Dendritic cell treated with granulocyte-macrophage colony-stimulating factor and Interleukin-4, amounts not matched to agents 40 ng/mL and 50 ng/mL, for 4 days (primary cell): ENCODE data around the gene UBE2J2.

Source experiments
- H3K27ac Mint-ChIP-seq: one replicate; pipeline ENCODE4 v1.8.0; 2022; ENCODE audit warnings: mild to moderate bottlenecking, mixed read lengths
- H3K27me3 Mint-ChIP-seq: one replicate; pipeline ENCODE4 v1.8.0; 2022; ENCODE audit warnings: mild to moderate bottlenecking, mixed read lengths
- H3K36me3 Mint-ChIP-seq: one replicate; pipeline ENCODE4 v1.8.0; 2022; ENCODE audit warnings: low read depth, mixed read lengths
- H3K4me1 Mint-ChIP-seq: one replicate; pipeline ENCODE4 v1.8.0; 2022; ENCODE audit warnings: low read depth, mixed read lengths
- H3K4me3 Mint-ChIP-seq: one replicate; pipeline ENCODE4 v1.8.0; 2022; ENCODE audit warnings: mild to moderate bottlenecking, moderate library complexity, mixed read lengths
- H3K9me3 Mint-ChIP-seq: one replicate; pipeline ENCODE4 v1.8.0; 2022; ENCODE audit warnings: mixed read lengths
- intact Hi-C: fragments of 100-400 bp; cut with micrococcal nuclease; formaldehyde crosslinking; loops from one replicate; pipeline ENCODE4 v1.15.0; 2022

UBE2J2 gene

GRCh38 chr1:1268284-1268682 is 5.4 kb downstream of the UBE2J2 start:
- Mint-ChIP-seq H3K4me1 (peaks cover 35% of the 10 kb centered on the region), H3K27me3 (no peaks in the 10 kb centered on the region), H3K9me3 (no peaks in the 10 kb centered on the region), H3K27ac (no peak overlapping the region), H3K4me3 (no peak overlapping the region), H3K36me3 (peaks cover 96% of the 10 kb centered on the region)
- intact Hi-C loops: no loop called here

GRCh38 chr1:1267488-1268283 is 6.0 kb downstream of the UBE2J2 start:
- no peaks in the 10 kb centered on the region for H3K9me3 Mint-ChIP-seq
- H3K36me3 Mint-ChIP-seq: peaks cover 96% of the 10 kb centered on the region
- no peak overlapping the region for H3K4me3 Mint-ChIP-seq
- H3K4me1 Mint-ChIP-seq: peaks cover 35% of the 10 kb centered on the region
- no peaks in the 10 kb centered on the region for H3K27me3 Mint-ChIP-seq
- intact Hi-C loops: no loop called here
- H3K27ac Mint-ChIP-seq: no peak overlapping the region

GRCh38 chr1:1264868-1265272 is 8.8 kb downstream of the UBE2J2 start:
- H3K27ac Mint-ChIP-seq: no peak overlapping the region
- peaks cover 29% of the 10 kb centered on the region for H3K4me1 Mint-ChIP-seq
- no peaks in the 10 kb centered on the region for H3K9me3 Mint-ChIP-seq
- H3K4me3 Mint-ChIP-seq: no peak overlapping the region
- intact Hi-C loops: no loop called here
- H3K27me3 Mint-ChIP-seq: no peaks in the 10 kb centered on the region
- peaks cover 93% of the 10 kb centered on the region for H3K36me3 Mint-ChIP-seq

GRCh38 chr1:1264026-1264425 is 9.6 kb downstream of the UBE2J2 start:
- Mint-ChIP-seq H3K4me3 (no peak overlapping the region), H3K27ac (no peak overlapping the region), H3K36me3 (peaks cover 94% of the 10 kb centered on the region), H3K9me3 (no peaks in the 10 kb centered on the region), H3K27me3 (no peaks in the 10 kb centered on the region), H3K4me1 (peaks cover 31% of the 10 kb centered on the region)
- intact Hi-C loops: no loop called here

GRCh38 chr1:1262758-1263157 is 10.9 kb downstream of the UBE2J2 start:
- no peak overlapping the region for H3K4me3 Mint-ChIP-seq
- H3K27me3 Mint-ChIP-seq: no peaks in the 10 kb centered on the region
- H3K4me1 Mint-ChIP-seq: peaks cover 37% of the 10 kb centered on the region
- no peaks in the 10 kb centered on the region for H3K9me3 Mint-ChIP-seq
- intact Hi-C loops: no loop called here
- H3K36me3 Mint-ChIP-seq: peaks cover 94% of the 10 kb centered on the region
- peak overlapping the region; percentile 27 for H3K27ac Mint-ChIP-seq

GRCh38 chr1:1262071-1262470 is 11.6 kb downstream of the UBE2J2 start:
- H3K36me3 Mint-ChIP-seq: peaks cover 94% of the 10 kb centered on the region
- H3K4me3 Mint-ChIP-seq: no peak overlapping the region
- H3K27ac Mint-ChIP-seq: no peak overlapping the region
- H3K4me1 Mint-ChIP-seq: peaks cover 37% of the 10 kb centered on the region
- H3K9me3 Mint-ChIP-seq: no peaks in the 10 kb centered on the region
- intact Hi-C loops: no loop called here
- H3K27me3 Mint-ChIP-seq: no peaks in the 10 kb centered on the region

GRCh38 chr1:1260843-1261560 is 12.7 kb downstream of the UBE2J2 start:
- Mint-ChIP-seq H3K9me3 (no peaks in the 10 kb centered on the region), H3K27ac (peak overlapping the region; percentile 38), H3K27me3 (no peaks in the 10 kb centered on the region), H3K4me1 (peaks cover 37% of the 10 kb centered on the region), H3K36me3 (peaks cover 97% of the 10 kb centered on the region), H3K4me3 (no peak overlapping the region)
- intact Hi-C loops: no loop called here

- Mint-ChIP-seq H3K36me3 (peaks cover 97% of the 10 kb centered on the region), H3K4me3 (peak overlapping the region; percentile 10), H3K4me1 (peaks cover 37% of the 10 kb centered on the region), H3K27me3 (no peaks in the 10 kb centered on the region), H3K9me3 (no peaks in the 10 kb centered on the region), H3K27ac (peak overlapping the region; percentile 38)
- intact Hi-C loops: no loop called here
Measured at GRCh38 chr1:1259951-1260600, 13.6 kb downstream of the UBE2J2 start.

GRCh38 chr1:1259540-1259939 is 14.1 kb downstream of the UBE2J2 start:
- H3K4me3 Mint-ChIP-seq: peak overlapping the region; percentile 10
- peaks cover 97% of the 10 kb centered on the region for H3K36me3 Mint-ChIP-seq
- peaks cover 37% of the 10 kb centered on the region for H3K4me1 Mint-ChIP-seq
- H3K27me3 Mint-ChIP-seq: no peaks in the 10 kb centered on the region
- intact Hi-C loops: no loop called here
- H3K9me3 Mint-ChIP-seq: no peaks in the 10 kb centered on the region
- peak overlapping the region; percentile 38 for H3K27ac Mint-ChIP-seq

GRCh38 chr1:1259119-1259488 is 14.6 kb downstream of the UBE2J2 start:
- Mint-ChIP-seq H3K9me3 (no peaks in the 10 kb centered on the region), H3K4me1 (peaks cover 37% of the 10 kb centered on the region), H3K4me3 (no peak overlapping the region), H3K27me3 (no peaks in the 10 kb centered on the region), H3K27ac (no peak overlapping the region), H3K36me3 (peaks cover 97% of the 10 kb centered on the region)
- intact Hi-C loops: no loop called here

GRCh38 chr1:1256956-1257871 is 16.4 kb downstream of the UBE2J2 start:
- Mint-ChIP-seq H3K36me3 (peaks cover 97% of the 10 kb centered on the region), H3K4me3 (no peak overlapping the region), H3K27ac (no peak overlapping the region), H3K27me3 (no peaks in the 10 kb centered on the region), H3K4me1 (peaks cover 29% of the 10 kb centered on the region), H3K9me3 (no peaks in the 10 kb centered on the region)
- intact Hi-C loops: no loop called here

- Mint-ChIP-seq H3K27ac (no peak overlapping the region), H3K4me3 (no peak overlapping the region)
Measured at GRCh38 chr1:1255611-1256010, 18.0 kb downstream of the UBE2J2 start.

GRCh38 chr1:1255078-1255477 is 18.6 kb downstream of the UBE2J2 start:
- Mint-ChIP-seq H3K27ac (no peak overlapping the region), H3K9me3 (no peaks in the 10 kb centered on the region), H3K4me3 (no peak overlapping the region), H3K27me3 (no peaks in the 10 kb centered on the region), H3K4me1 (peaks cover 21% of the 10 kb centered on the region), H3K36me3 (peaks cover 85% of the 10 kb centered on the region)
- intact Hi-C loops: no loop called here

More at GRCh38 chr1:1255611-1256010, 18.0 kb downstream of the UBE2J2 start:
- intact Hi-C loops: no loop called here
- H3K4me1 Mint-ChIP-seq: peaks cover 26% of the 10 kb centered on the region
- no peaks in the 10 kb centered on the region for H3K27me3 Mint-ChIP-seq
- no peaks in the 10 kb centered on the region for H3K9me3 Mint-ChIP-seq
- H3K36me3 Mint-ChIP-seq: peaks cover 87% of the 10 kb centered on the region
